Loucy (cell line): Measurements from ENCODE around the gene SGMS1.

ENCODE experiments used
- EZH2phosphoT487 ChIP-seq: fragments of 200-600 bp; IDR thresholded peaks from 2 replicates; pipeline ENCODE4 v1.6.1; 2018; ENCODE audit warnings: antibody characterized with exemption, mild to moderate bottlenecking, moderate library complexity, borderline replicate concordance
- TF ChIP-seq, protein P1 (sequence below): fragments of 200-600 bp; sonication (generic); conservative IDR thresholded peaks from 2 replicates; pipeline ENCODE4 v1.5.1; 2014; ENCODE audit warnings: mild to moderate bottlenecking, antibody characterized with exemption, low read length

DNA sequence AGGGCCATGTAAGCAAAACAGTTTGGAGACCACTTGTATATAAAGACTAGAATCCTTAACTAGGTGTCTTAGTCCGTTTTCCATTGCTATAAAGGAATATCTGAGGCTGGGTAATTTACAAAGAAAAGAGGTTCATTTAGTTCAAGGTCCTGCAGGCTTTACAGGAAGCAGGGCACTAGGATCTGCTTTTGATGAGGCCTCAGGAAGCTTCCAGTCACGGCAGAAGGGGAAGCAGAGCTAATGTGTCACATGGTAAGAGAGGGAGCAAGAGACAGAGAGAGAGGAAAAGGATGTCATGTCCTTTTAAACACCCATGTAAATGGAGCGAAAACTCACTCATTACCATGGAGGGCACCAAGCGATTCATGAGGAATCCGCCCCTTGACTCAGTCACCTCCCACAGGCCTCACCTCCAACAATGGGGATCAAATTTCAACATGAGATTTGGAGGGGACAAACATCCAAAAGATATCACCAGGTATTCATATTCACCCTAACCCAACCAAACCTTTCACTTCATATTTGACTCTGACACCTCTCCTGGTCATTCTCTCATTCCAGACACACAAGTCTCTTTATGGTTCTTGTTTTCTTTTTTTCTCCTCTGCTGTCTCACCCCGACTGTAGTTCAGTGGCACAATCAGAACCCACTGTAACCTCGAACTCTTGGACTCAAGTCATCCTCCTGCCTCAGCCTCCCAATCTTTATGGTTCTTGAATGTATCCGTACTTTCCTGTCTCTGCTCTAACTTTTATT, 342.4 kb downstream of the SGMS1 start:
- TF ChIP-seq, protein P1, sequence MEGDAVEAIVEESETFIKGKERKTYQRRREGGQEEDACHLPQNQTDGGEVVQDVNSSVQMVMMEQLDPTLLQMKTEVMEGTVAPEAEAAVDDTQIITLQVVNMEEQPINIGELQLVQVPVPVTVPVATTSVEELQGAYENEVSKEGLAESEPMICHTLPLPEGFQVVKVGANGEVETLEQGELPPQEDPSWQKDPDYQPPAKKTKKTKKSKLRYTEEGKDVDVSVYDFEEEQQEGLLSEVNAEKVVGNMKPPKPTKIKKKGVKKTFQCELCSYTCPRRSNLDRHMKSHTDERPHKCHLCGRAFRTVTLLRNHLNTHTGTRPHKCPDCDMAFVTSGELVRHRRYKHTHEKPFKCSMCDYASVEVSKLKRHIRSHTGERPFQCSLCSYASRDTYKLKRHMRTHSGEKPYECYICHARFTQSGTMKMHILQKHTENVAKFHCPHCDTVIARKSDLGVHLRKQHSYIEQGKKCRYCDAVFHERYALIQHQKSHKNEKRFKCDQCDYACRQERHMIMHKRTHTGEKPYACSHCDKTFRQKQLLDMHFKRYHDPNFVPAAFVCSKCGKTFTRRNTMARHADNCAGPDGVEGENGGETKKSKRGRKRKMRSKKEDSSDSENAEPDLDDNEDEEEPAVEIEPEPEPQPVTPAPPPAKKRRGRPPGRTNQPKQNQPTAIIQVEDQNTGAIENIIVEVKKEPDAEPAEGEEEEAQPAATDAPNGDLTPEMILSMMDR = no peak
- no peak for TF ChIP-seq EZH2phosphoT487
